ENCODE measurements around the gene PITPNB.
A peak's percentile ranks its signal among the peaks of the same experiment; 100 is the strongest.

Gene PITPNB

DNA sequence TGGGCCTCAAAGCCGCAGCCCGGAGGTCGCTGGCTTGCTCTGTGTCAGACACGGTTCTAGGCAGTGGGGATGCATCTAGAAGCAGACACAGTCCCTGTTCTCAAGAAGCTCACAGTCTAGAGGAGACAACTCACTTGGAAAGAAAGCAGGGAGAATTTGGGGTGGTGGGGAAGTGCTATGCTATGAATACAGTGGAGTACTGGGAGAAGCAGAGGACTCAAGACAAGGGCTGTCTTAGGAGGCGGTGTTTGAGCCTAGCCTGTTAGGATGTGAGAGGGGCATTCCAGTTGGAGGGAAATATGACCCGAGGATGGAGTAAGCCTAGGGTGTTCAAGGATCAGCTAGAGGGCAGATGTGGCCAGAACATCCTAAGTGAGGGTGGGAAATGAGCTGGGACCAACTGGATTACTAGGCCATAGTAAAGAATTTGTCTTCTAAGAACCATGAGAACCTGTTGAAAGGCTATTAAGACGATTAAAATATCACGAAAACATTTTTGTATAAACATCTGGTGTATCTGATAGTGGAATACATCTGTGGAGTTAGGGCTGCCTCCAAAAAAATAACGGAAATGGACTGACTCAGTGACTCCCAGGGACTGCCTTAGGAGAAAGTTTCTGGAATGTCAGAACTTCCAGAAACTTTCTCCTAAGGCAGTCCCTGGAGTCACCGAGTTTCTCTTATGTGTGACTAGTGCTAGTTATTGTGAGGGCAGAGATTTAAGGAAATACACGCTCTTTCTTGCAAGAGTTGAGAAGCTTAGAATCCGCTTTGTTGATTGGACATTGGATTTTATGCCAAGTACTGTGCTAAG is 1.1 kb upstream of the PITPNB start:
- peak; percentile 55 for DNase-seq (ENCODE audit: low read depth, low spot score)

DNA sequence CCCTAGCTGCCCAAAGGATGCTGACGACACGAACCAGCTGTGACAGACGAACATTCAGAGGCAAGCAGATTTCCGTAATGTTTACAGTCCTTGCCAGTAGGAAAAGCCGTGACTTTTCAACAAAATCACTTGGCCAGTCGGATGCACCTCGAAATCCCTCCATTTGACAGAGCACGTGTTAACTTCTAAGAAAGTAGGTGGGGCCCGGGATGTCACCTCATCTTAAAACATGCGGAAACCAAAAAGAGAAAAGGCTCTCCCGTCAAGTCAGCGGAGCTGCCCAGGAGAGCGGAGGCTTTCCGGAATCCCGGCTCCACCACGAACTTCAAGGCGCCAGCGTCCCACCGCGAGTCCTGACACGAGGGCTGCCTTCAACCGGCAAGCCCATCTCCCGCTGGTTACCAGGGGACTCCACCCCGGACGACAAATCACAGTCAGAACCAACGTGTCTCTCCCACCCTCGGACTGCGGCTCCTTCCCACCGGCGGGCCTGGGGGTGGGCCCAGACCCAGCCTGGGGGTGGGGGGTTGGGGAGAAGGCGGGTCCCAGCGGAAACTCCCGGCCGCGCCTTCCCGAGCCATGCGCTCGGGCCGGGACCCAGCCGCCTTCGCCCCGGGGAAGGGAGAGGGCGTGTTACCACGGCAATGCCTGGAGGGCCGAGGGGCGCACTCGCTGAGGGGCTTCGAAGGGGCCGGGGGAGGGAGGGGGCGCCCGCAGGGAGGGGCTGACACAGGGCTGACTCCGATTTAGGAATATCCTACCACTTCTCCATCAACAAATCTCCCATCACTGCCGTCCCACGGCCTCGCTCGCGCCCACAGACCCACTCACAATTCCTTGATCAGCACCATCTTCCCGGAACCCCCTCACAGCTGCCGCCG is 475 bp downstream of the PITPNB start:
- DNase-seq (ENCODE audit: low read depth, low spot score): peak; percentile 74

DNA sequence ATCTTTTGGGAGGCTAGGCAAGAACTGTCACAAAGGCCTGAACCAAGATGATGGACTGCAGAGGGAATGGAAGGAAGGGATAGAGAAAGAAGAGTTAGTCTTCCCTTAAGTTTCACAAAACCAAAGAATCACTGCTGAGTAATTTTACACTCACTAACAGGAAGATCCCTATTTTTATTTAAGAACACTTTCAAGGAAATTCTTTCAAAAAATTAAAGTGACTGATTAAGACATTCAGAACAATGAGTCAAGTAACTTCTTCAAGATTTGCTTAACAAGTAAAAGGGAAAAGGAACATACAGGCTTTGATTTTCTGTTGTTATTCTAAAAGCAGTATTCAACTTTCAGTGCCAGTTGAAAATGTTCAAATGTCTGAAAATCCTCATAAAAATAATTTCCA is 3.1 kb downstream of the PITPNB start:
- no peak for DNase-seq (ENCODE audit: low read depth, low spot score)

DNA sequence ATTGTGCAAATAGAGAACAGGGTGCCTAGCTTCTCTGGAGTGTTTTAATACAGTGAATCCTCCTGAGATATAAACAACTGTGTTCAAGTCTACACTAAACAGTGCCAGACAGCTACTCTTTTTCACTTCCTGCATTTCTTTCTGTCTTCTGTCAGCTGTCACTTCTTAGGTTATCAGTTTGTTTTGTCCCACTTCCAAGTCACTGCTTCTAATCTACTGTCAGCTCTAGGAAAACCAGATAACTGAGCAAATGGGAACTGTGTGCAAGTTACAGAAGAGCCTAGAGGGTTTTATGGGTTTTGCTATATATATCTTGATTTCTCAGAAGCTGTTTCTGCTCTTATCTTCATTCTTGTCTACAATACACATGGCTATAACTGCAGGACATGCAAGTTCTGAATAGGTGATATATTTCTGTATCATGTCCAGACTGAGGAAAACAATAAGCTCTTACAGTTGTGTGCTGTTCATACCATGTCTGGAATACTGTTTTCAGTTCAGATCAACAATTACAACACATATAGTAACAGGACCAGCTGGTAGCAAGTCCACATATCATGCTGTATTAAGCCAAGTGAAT is 5.8 kb downstream of the PITPNB start:
- no peak for DNase-seq (ENCODE audit: low read depth, low spot score)

DNA sequence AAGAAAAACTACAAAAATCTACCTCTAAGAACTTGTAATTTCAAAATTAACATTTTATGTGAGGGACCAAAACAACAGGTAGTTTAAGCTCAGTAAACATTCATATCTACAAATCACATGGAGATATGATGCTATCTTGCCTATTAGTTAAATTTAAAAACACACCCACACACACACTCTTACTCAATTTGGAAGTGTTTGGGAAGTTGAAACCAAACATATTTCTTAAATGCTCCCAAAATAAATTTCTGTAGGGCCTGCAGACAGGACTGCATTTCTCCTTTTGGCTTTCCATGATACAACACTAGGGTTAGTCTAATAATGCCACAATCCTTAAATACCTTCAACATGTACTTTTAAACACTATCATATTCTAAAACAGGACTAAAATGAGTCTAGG is 7.0 kb downstream of the PITPNB start:
- no peak for DNase-seq (ENCODE audit: low read depth, low spot score)

DNA sequence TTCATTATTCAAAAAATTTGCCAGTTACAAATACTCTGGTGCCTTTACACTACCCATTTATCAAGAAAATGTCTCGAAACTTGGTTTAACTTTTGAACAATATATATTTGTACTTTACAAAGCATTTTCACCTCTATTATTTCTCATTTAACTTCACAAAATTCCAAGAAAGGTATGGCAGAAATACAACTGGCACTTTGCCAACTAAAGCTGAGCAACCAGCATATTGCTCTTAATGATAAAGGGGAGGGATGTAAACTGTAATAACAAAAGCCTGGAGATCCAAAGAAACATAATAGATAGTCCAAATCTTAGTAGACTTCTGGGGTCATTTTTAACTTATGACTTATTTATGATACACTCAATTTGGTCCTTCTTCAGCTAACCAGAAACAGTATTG is 7.7 kb downstream of the PITPNB start:
- no peak for DNase-seq (ENCODE audit: low read depth, low spot score)

DNA sequence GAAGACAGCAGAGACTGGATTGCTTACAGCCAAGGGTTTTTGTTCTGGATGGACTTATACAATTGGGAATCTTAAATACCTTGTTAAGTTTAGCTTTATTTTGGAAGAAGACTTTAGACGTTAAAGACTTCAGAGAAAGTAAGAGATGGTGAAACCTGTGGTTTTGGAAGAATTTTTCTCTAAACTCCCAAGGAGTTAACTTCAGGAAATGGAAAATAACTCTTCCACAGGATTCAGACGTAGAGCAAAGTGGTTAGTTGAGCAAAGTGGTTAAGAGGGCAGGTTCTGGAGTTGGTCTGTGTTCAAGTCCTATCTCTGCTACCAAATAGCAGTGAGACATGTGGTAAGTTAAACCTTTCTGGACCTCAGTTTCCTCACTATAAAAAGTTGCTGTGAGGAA is 12.8 kb downstream of the PITPNB start:
- DNase-seq (ENCODE audit: low read depth, low spot score): no peak

DNA sequence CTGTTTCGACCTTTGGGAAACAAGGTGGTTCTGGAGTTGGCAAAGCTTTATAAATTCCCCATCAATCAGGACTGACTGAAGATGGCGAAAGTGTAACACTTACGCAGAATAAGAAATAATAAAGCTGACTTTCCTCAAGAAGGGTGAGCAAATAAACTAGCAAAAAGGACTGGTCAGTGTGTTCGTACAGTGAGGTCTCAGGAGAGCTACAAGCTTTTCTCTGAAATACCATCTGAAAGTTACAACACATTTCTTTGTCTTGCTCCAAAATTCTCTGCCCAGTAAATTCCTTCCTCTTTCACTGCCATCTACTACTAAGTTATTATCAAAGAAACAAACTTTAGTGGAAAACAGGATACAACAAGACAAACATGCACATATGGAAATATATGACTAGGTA is 13.4 kb downstream of the PITPNB start:
- DNase-seq (ENCODE audit: low read depth, low spot score): no peak

DNA sequence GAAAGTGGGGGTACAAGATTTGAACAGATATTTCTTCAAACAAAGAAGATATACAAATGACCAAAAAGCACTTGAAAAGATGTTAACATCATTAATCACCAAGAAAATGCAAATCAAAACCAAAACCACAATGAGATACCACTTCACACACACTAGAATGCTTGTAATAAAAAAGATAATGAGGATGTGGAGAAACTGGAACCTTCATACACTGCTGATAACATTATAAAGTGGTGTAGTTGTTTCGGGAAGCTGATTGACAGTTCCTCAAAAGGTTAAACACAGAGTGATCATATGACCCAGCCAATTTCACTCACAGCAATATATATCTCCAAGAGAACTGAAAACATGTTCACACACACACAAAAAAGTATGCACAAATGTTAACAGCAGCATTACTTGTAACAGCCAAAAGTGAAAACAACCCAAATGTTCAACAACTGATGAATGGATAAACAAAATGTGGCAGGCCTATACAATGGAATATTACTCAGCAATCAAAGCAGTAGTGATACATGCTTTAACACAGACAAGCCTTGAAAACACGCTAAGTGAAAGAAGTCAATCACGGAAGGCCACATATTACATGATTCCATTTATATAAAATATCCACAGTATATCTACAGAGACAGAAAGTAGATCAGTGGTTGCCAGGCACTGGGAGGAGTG is 15.1 kb downstream of the PITPNB start:
- no peak for DNase-seq (ENCODE audit: low read depth, low spot score)

DNA sequence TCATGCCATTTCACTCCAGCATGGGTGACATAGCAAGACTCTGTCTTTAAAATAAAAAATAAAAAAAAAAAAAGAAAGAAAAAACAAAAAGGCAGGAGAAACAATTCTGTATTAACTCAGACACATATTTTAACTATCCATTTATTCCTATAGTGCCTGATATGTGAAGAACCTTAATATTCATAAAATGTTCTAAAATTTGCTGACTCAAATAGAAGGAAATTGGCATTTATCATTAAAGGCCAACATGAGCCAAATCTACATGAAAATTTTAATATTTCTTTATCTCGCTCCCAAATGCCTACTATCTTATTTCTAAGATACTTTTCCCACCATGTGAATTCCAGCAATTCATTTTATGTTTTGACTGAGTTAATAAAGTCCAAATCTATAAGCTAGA is 18.9 kb downstream of the PITPNB start:
- no peak for DNase-seq (ENCODE audit: low read depth, low spot score)

DNA sequence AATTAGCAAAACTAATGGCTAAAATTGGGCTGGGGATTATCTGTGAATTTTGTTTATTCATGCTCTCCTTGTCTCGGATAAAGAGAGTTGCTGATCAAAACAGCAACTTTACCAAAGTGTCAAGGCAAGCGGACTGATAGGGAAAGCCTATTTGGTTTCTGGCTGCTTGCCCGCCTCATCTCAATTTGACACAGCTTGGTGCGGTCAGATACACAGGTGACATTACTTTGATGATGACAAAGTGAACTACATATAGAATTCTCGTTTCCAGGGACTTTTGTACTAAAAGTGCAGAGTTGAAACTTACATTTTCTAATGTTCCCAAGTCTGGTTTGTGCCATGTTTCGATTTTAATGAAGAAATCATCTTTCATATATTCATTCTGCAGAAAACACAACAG is 22.8 kb downstream of the PITPNB start:
- no peak for DNase-seq (ENCODE audit: low read depth, low spot score)

DNA sequence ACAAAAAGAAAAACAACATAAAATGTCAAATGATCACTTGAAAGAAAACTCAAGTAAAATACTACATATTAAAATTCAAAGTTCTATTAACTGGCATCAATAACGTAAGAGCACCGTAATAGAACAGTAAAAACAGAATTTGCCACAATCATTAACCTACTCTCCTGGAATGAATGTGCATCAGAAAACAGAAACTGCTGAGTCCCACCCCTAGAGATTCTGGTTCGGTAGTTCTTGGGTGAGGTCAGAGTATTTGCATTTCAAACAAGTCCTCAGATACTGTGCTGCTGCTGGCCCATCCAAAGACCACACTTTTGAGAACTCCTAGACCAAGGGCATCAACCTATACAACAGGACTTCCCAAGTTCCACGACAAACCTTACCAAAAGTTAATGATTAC is 23.5 kb downstream of the PITPNB start:
- DNase-seq (ENCODE audit: low read depth, low spot score): no peak

DNA sequence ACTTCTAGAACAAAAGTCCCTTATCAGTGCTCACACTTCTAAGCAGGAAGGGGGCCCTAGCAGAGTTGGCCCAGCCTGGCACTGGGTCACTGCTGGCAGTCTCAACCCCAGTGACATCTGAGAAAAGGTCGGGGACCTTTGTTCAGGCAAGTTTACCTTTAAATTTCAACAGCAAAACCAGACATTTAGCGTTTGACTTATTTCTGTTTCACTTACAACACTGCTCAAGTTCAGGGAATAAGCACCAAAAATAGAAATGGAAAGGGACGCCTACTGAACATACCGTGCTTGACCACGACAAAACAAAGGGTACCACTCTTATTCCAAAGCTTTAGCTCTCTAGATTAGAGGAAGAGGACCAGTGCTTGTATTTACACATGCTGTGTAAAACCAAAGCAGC is 26.2 kb downstream of the PITPNB start:
- no peak for DNase-seq (ENCODE audit: low read depth, low spot score)

DNA sequence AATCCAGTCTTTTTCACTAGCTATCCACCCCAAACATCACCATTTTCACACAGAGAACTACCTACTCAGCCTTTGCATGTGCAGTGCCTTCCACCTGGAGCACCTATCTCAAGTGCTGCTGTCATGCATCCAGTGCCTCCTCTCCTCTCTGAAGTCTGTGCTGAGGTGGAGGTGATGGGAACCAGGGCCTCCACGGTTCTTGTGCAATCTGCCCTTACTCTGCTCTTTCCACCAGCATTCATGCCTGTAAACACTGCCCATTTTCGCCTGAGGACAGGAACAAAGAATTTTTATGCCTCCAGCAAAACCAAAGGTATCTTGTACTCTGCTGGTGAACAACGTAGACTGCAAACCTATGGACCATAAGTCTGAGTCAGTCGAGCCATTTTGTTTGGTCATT is 27.0 kb downstream of the PITPNB start:
- DNase-seq (ENCODE audit: low read depth, low spot score): no peak

DNA sequence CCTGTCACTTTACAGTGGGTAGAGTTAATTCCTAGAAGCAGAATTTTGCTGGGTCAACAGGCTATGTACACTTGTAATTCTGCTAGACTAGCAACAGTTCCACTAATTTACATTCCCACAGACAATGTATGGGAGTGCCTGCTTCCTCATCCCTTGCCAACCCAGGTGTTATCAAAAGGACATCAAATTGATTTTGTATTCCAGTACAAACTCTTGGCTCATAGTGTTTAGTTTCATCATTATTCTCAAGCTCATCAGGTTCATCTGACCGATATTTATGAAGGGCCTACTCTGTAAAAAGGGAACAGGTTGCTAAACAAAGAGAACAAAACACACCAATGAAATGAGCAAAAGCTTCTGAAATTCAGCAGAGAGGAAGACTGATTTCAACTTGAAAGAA is 30.7 kb downstream of the PITPNB start:
- no peak for DNase-seq (ENCODE audit: low read depth, low spot score)

DNA sequence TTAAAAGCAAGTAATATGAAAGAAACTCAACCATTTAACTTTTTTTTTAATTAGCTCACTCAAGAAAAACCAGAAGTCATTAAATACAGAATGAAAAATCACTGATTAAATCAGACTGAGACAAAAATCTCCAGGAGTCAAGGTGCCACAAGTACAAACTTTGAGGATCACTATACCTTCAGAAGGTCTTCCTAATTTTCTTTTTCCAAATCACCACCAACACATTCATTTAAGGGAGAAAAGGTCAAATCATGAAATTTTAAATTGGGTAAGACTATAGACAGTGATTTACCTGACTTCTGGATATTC is 32.3 kb downstream of the PITPNB start:
- DNase-seq (ENCODE audit: low read depth, low spot score): no peak

DNA sequence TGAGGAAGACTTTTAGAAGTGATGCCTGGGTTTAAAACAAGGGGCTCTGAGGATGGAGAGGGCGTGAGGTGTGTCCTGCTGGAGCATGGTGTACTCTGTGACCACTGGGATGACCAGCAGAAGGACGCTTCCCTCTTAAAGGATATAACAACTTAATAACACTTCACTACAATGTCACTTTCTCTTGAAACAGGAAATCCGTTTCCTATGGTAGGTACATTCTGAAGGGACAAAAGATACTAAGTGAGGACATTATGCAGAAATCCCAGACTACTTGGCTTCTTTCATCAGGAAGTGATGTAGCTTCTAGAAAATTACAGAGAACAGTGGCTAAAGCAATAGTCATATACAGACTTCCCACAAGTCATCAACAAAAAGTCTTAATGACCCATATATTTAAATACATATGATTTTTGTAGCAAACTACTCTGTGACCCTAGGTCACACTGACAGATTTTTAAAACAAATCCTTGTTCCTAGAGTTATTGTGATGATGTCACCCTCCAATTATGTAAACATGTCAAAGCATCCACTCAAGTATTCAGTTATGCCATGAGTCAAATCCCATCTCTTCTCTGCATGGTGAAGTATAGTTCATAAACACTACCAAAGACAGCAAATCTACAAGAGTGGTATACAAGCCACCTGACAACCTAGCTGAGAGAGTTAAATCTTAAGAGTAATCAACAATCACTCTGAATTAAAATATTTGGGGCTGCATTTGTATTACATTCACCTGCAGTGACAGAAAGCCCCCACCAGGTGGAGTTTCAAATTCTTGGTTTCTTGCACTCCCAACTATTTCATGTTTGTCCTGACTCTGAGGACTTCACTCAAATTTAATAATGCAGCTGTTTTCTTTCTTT is 32.8 kb downstream of the PITPNB start:
- peak; percentile 71 for DNase-seq (ENCODE audit: low read depth, low spot score)

DNA sequence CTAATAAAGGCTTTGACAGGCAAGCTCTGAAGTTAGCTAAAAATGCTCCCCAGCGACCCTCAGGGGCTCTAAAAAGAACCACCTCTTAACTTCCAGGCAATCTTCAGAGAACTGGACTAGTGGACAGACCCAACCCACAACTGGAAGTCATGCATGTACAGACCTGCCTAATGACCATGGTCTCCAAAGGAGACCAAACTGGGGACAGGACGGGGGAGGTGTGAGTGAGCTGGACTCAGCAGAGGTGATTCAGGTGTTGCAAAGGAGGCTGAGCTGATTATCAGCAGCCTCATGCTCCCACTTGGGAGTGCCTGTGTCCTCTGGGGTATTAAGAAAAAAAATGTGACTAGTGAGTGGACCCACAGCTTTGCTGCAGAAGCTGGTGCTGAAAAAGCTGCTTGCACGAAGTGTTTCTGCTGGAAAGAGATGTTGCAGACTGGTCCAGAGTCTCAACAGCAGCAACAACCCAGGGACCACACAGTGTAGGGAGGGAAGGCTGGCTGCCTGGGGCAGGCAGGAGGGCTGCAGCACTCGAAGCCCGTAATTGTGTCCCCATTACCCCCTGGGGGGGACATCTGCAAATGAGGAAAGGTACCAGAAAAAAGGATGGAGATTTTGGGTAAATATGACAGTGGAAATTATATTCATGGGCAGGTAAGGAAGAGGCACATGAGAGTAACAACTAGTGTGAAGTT is 35.3 kb downstream of the PITPNB start:
- DNase-seq (ENCODE audit: low read depth, low spot score): no peak

DNA sequence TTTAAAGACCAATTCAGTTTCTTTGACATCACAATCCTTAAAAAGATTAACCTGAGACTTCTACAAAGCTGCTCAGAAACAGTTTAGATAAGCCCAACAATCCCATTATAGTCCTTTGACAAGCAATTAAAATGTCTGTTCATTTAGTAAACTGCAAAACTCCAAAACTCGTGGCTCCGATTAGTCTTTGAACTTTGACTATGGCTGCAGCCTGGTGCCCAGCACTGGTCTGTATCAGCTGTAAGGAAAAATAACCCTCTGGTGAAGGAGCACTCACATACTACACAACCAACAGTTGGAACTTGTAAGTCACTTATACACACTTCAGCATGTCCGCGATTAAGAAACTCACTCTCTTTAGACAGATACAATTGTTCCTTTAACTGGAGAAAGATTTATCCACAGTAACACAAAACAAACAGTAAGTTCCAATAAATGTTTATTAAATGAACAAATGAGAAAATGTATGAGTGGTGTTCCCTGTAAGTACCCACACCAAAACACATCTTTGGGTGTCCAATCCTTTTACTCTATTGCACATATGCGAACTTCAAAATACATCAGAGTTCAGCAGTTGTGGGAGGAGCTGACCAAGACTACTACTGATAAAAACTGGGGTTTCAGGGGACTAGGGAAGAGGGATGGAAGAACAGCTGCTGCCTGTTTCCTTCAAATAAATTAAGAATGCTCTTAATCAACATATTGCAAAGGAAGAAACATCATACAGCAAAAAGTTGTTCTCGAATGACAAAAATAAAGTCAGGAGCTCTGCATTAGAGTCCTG is 36.4 kb downstream of the PITPNB start:
- no peak for DNase-seq (ENCODE audit: low read depth, low spot score)

DNA sequence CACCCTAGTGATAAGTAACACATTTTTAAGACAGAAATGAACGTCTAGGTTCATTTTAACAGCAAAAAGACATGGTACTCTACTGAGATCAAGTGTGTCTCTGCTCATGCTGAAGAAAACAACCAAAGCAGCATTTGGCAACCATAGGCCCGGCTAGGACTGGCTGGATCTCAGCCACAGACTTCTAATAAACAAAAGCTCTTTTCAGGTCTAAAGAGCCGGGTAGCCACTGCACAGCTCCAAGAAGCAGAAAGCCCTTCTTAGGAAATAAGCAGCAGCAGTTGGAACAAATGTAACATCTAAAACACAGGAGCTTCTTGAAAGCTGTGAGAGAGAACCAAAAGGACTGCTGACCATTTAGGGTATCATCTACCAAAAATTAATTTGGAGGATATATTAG is 37.6 kb downstream of the PITPNB start:
- peak; percentile 85 for DNase-seq (ENCODE audit: low read depth, low spot score)
